ENCODE data around the gene CST9.

Gene CST9

GRCh38 chr20:23596579-23597250 is 9.0 kb downstream of the CST9 start:
- TF ChIP-seq TCF12 (IDR thresholded peaks at IDR 0.05; ENCODE audit: low read depth) (no peak), TEAD4 (IDR thresholded peaks at IDR 0.05) (no peak), EP300 (IDR thresholded peaks at IDR 0.05; ENCODE audit: borderline replicate concordance) (no peak), NFIC (IDR thresholded peaks at IDR 0.05) (no peak)

- TF ChIP-seq TCF12 (IDR thresholded peaks at IDR 0.05; ENCODE audit: low read depth) (no peak), MAX (IDR thresholded peaks at IDR 0.05) (no peak), EP300 (IDR thresholded peaks at IDR 0.05; ENCODE audit: borderline replicate concordance) (no peak), FOXM1 (IDR thresholded peaks at IDR 0.05; ENCODE audit: borderline replicate concordance, low read depth) (no peak), CREB1 (IDR thresholded peaks at IDR 0.05; ENCODE audit: low read depth) (no peak), YY1 (IDR thresholded peaks at IDR 0.05; ENCODE audit: low read depth) (no peak), NFIC (IDR thresholded peaks at IDR 0.05) (no peak)
Observed at GRCh38 chr20:23595941-23596340, 9.8 kb downstream of the CST9 start.

- no peak for TF ChIP-seq YY1 (IDR thresholded peaks at IDR 0.05; ENCODE audit: low read depth)
- TF ChIP-seq MAX (IDR thresholded peaks at IDR 0.05) = no peak
- no peak for TF ChIP-seq ZBTB7A (IDR thresholded peaks at IDR 0.05; ENCODE audit: low read depth)
- no peak for TF ChIP-seq EP300 (IDR thresholded peaks at IDR 0.05; ENCODE audit: borderline replicate concordance)
- TF ChIP-seq TCF12 (IDR thresholded peaks at IDR 0.05; ENCODE audit: low read depth) = no peak
- TF ChIP-seq RAD21 (IDR thresholded peaks at IDR 0.05; ENCODE audit: low read depth) = no peak
- no peak for TF ChIP-seq USF1 (IDR thresholded peaks at IDR 0.05)
- no peak for TF ChIP-seq NFIC (IDR thresholded peaks at IDR 0.05)
- TF ChIP-seq TAF1 (IDR thresholded peaks at IDR 0.05; ENCODE audit: low read depth) = no peak
- no peak for TF ChIP-seq CEBPB (IDR thresholded peaks at IDR 0.05)
- TF ChIP-seq FOXM1 (IDR thresholded peaks at IDR 0.05; ENCODE audit: borderline replicate concordance, low read depth) = no peak
- TF ChIP-seq TEAD4 (IDR thresholded peaks at IDR 0.05) = no peak
- no peak for TF ChIP-seq CREB1 (IDR thresholded peaks at IDR 0.05; ENCODE audit: low read depth)
- TF ChIP-seq EGR1 (IDR thresholded peaks at IDR 0.05) = no peak
- no peak for TF ChIP-seq REST (IDR thresholded peaks at IDR 0.05; ENCODE audit: low read depth)
Observed at GRCh38 chr20:23588434-23589403, 17.0 kb downstream of the CST9 start.

- TF ChIP-seq USF1 (IDR thresholded peaks at IDR 0.05) (no peak), NFIC (IDR thresholded peaks at IDR 0.05) (no peak), REST (IDR thresholded peaks at IDR 0.05; ENCODE audit: low read depth) (no peak), EP300 (IDR thresholded peaks at IDR 0.05; ENCODE audit: borderline replicate concordance) (no peak), YY1 (IDR thresholded peaks at IDR 0.05; ENCODE audit: low read depth) (no peak), CEBPB (IDR thresholded peaks at IDR 0.05) (no peak), TEAD4 (IDR thresholded peaks at IDR 0.05) (no peak), TCF12 (IDR thresholded peaks at IDR 0.05; ENCODE audit: low read depth) (no peak), CREB1 (IDR thresholded peaks at IDR 0.05; ENCODE audit: low read depth) (no peak), TAF1 (IDR thresholded peaks at IDR 0.05; ENCODE audit: low read depth) (no peak), ZBTB7A (IDR thresholded peaks at IDR 0.05; ENCODE audit: low read depth) (no peak), EGR1 (IDR thresholded peaks at IDR 0.05) (no peak), RAD21 (IDR thresholded peaks at IDR 0.05; ENCODE audit: low read depth) (no peak), MAX (IDR thresholded peaks at IDR 0.05) (no peak), FOXM1 (IDR thresholded peaks at IDR 0.05; ENCODE audit: borderline replicate concordance, low read depth) (no peak)
Observed at GRCh38 chr20:23587631-23588030, 18.1 kb downstream of the CST9 start.

Data from Ishikawa (cell line).